Muscle of leg (tissue), 11 donors: Measurements from ENCODE around the gene PLXDC2. TPM values are rescaled to one million over a fixed set of nuclear protein-coding genes. Genes with fewer than 3 reads are reported as not detected.

Experiments used
- DNase-seq: peaks from one replicate; pipeline ENCODE4 v3.0.0; 2013
- H3K27ac ChIP-seq: one replicate; pipeline ENCODE4 v1.5.1; 2013; ENCODE audit warnings: mild to moderate bottlenecking, low read length, control low read depth
- H3K27me3 ChIP-seq: one replicate; pipeline ENCODE4 v1.6.1; 2013; ENCODE audit warnings: low read length; ENCODE audit not compliant: control insufficient read depth, insufficient read depth
- H3K36me3 ChIP-seq: one replicate; pipeline ENCODE4 v1.6.1; 2013; ENCODE audit warnings: low read length; ENCODE audit not compliant: control insufficient read depth, insufficient read depth
- H3K4me1 ChIP-seq: one replicate; pipeline ENCODE4 v1.6.1; 2013; ENCODE audit warnings: low read length; ENCODE audit not compliant: control insufficient read depth, insufficient read depth
- H3K4me3 ChIP-seq: one replicate; pipeline ENCODE4 v1.5.1; 2013; ENCODE audit warnings: low read length, control low read depth
- H3K9me3 ChIP-seq: replicated peaks from 2 replicates; pipeline ENCODE4 v1.6.1; 2013; ENCODE audit warnings: low read depth, low read length; ENCODE audit not compliant: control insufficient read depth
- WGBS: methylation state at CpG from one replicate; pipeline ENCODE4 v1.1.5; 2013; ENCODE audit warnings: missing lambda C conversion rate; ENCODE audit not compliant: insufficient coverage; 5-methylcytosine and 5-hydroxymethylcytosine counted together
- polyA plus RNA-seq, 8 donors: library from polyadenylated mRNA; unstranded; fragments of 120-200 nt; gene quantifications; one replicate each; pipeline versions ENCODE4 v1.2.1 to v1.2.3, GENCODE V29; 2013; ENCODE audit warnings: inconsistent platforms in 1 of 8, low replicate concordance in 1 of 8; ENCODE audit not compliant: insufficient read length in 8 of 8, insufficient read depth in 1 of 8
- total RNA-seq: library from RNA; stranded (reverse); fragments of 120-200 nt; gene quantifications from one replicate; pipeline ENCODE4 v1.2.4, GENCODE V29; 2013

The PLXDC2 gene
- total and polyA plus RNA-seq, 9 donors, result 20.9 to 49.9 (median 33.9) TPM

- Histone ChIP-seq H3K4me3 (no peak overlapping the region), H3K36me3 (peaks cover 5% of the 10 kb centered on the region), H3K4me1 (no peaks in the 10 kb centered on the region), H3K27me3 (no peaks in the 10 kb centered on the region), H3K27ac (no peak overlapping the region), H3K9me3 (no peaks in the 10 kb centered on the region)
- whole genome bisulfite sequencing, result no CpG with 5 or more reads among the region's 2 CpGs
- no peak for DNase-seq
Observed at GRCh38 chr10:20237091-20237570, 420.9 kb downstream of the PLXDC2 start.

- Histone ChIP-seq H3K4me1 (no peaks in the 10 kb centered on the region), H3K4me3 (no peak overlapping the region)
- peak; percentile 78 for DNase-seq
Observed at GRCh38 chr10:20237586-20237985, 421.4 kb downstream of the PLXDC2 start.

GRCh38 chr10:20240643-20241042 lies 424.4 kb downstream of the PLXDC2 start:
- WGBS, result no CpG with 5 or more reads among the region's 1 CpG
- no peak for DNase-seq
- Histone ChIP-seq H3K4me3 (no peak overlapping the region), H3K27ac (no peak overlapping the region), H3K36me3 (peaks cover 8% of the 10 kb centered on the region), H3K4me1 (no peaks in the 10 kb centered on the region), H3K9me3 (no peaks in the 10 kb centered on the region), H3K27me3 (no peaks in the 10 kb centered on the region)

More at GRCh38 chr10:20237586-20237985, 421.4 kb downstream of the PLXDC2 start:
- H3K36me3 ChIP-seq, result peaks cover 5% of the 10 kb centered on the region
- H3K9me3 ChIP-seq, result no peaks in the 10 kb centered on the region
- H3K27me3 ChIP-seq, result no peaks in the 10 kb centered on the region
- no peak overlapping the region for H3K27ac ChIP-seq

GRCh38 chr10:20247454-20247853 lies 431.2 kb downstream of the PLXDC2 start:
- no peak overlapping the region for H3K4me3 ChIP-seq
- H3K4me1 ChIP-seq, result peaks cover 10% of the 10 kb centered on the region
- peak; percentile 37 for DNase-seq
- WGBS, result no CpG with 5 or more reads among the region's 3 CpGs
- no peaks in the 10 kb centered on the region for H3K9me3 ChIP-seq
- no peaks in the 10 kb centered on the region for H3K27me3 ChIP-seq
- H3K27ac ChIP-seq, result no peak overlapping the region
- H3K36me3 ChIP-seq, result peaks cover 15% of the 10 kb centered on the region

GRCh38 chr10:20247891-20248708 lies 431.9 kb downstream of the PLXDC2 start:
- DNase-seq, result peak; percentile 65
- H3K27ac ChIP-seq, result no peak overlapping the region
- H3K27me3 ChIP-seq, result no peaks in the 10 kb centered on the region
- H3K4me3 ChIP-seq, result no peak overlapping the region
- H3K9me3 ChIP-seq, result no peaks in the 10 kb centered on the region
- no CpG with 5 or more reads among the region's 7 CpGs for WGBS
- peaks cover 10% of the 10 kb centered on the region for H3K4me1 ChIP-seq
- H3K36me3 ChIP-seq, result peaks cover 15% of the 10 kb centered on the region

- Histone ChIP-seq H3K4me3 (no peak overlapping the region), H3K36me3 (peaks cover 4% of the 10 kb centered on the region), H3K9me3 (no peaks in the 10 kb centered on the region), H3K27me3 (no peaks in the 10 kb centered on the region), H3K4me1 (peaks cover 5% of the 10 kb centered on the region), H3K27ac (peak overlapping the region; percentile 76)
- WGBS, result no CpG with 5 or more reads among the region's 3 CpGs
- peak; percentile 96 for DNase-seq
Observed at GRCh38 chr10:20254078-20254477, 437.8 kb downstream of the PLXDC2 start.

- Histone ChIP-seq H3K4me3 (no peak overlapping the region), H3K4me1 (peaks cover 5% of the 10 kb centered on the region), H3K36me3 (peaks cover 1% of the 10 kb centered on the region), H3K27me3 (no peaks in the 10 kb centered on the region), H3K9me3 (no peaks in the 10 kb centered on the region), H3K27ac (peak overlapping the region; percentile 76)
- WGBS, result no CpG with 5 or more reads among the region's 1 CpG
- no peak for DNase-seq
Observed at GRCh38 chr10:20254497-20254896, 438.3 kb downstream of the PLXDC2 start.

GRCh38 chr10:20256969-20257368 lies 440.7 kb downstream of the PLXDC2 start:
- Histone ChIP-seq H3K36me3 (peaks cover 2% of the 10 kb centered on the region), H3K4me3 (no peak overlapping the region), H3K4me1 (peaks cover 5% of the 10 kb centered on the region), H3K9me3 (no peaks in the 10 kb centered on the region), H3K27ac (no peak overlapping the region), H3K27me3 (no peaks in the 10 kb centered on the region)
- no CpG with 5 or more reads among the region's 2 CpGs for WGBS
- DNase-seq, result no peak

GRCh38 chr10:20257422-20257821 lies 441.2 kb downstream of the PLXDC2 start:
- Histone ChIP-seq H3K4me3 (no peak overlapping the region), H3K27me3 (no peaks in the 10 kb centered on the region), H3K9me3 (peaks cover under 1% of the 10 kb centered on the region), H3K4me1 (peaks cover 5% of the 10 kb centered on the region), H3K27ac (no peak overlapping the region), H3K36me3 (peaks cover 6% of the 10 kb centered on the region)
- DNase-seq, result no peak
- no CpG with 5 or more reads among the region's 2 CpGs for WGBS

GRCh38 chr10:20265146-20265545 lies 448.9 kb downstream of the PLXDC2 start:
- WGBS, result 60% methylated on average over 1 of the region's 1 CpG
- Histone ChIP-seq H3K4me1 (no peaks in the 10 kb centered on the region), H3K27ac (no peak overlapping the region), H3K9me3 (peaks cover 7% of the 10 kb centered on the region), H3K27me3 (no peaks in the 10 kb centered on the region), H3K36me3 (peaks cover 6% of the 10 kb centered on the region), H3K4me3 (no peak overlapping the region)
- DNase-seq, result no peak
